ENCODE data around the gene DNM1L.

DNA sequence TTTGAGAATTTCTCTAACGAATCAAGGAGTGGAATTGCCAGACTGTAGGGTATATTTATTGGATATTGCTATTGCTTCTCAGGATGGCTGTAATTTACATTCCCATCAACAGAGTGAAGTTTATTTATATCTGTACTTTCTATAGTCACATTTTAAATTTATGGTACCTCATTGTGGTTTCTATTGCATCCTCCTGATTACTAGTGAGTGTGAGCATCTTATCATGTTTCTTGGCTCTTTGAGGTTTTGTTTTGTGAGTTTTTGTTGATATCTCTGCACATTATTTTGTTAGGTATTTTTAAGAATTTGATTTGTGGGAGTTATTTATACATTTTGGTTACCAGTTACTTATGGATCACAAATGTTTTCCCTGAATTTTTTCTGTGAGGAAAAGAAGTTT, 13.9 kb downstream of the DNM1L start:
- TF ChIP-seq, protein P1, sequence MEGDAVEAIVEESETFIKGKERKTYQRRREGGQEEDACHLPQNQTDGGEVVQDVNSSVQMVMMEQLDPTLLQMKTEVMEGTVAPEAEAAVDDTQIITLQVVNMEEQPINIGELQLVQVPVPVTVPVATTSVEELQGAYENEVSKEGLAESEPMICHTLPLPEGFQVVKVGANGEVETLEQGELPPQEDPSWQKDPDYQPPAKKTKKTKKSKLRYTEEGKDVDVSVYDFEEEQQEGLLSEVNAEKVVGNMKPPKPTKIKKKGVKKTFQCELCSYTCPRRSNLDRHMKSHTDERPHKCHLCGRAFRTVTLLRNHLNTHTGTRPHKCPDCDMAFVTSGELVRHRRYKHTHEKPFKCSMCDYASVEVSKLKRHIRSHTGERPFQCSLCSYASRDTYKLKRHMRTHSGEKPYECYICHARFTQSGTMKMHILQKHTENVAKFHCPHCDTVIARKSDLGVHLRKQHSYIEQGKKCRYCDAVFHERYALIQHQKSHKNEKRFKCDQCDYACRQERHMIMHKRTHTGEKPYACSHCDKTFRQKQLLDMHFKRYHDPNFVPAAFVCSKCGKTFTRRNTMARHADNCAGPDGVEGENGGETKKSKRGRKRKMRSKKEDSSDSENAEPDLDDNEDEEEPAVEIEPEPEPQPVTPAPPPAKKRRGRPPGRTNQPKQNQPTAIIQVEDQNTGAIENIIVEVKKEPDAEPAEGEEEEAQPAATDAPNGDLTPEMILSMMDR (IDR thresholded peaks at IDR 0.05) = no peak
- no peak for TF ChIP-seq POLR2A (IDR thresholded peaks at IDR 0.05)
